HEK293 (cell line): ENCODE data around the gene PROSER3.

Experiments used
- GLIS2 ChIP-seq: fragments of 450-650 bp; formaldehyde crosslinking; IDR thresholded peaks from 2 replicates; pipeline ENCODE4 v1.5.1; 2016; ENCODE audit warnings: missing biosample characterization, missing genetic modification characterization
- KLF1 ChIP-seq: fragments of 450-650 bp; formaldehyde crosslinking; IDR thresholded peaks from 2 replicates; pipeline ENCODE4 v1.5.1; 2016; ENCODE audit warnings: missing biosample characterization, missing genetic modification characterization
- OSR2 ChIP-seq: fragments of 450-650 bp; formaldehyde crosslinking; IDR thresholded peaks from 2 replicates; pipeline ENCODE4 v1.5.1; 2016; ENCODE audit warnings: missing biosample characterization, missing genetic modification characterization
- SETDB1 ChIP-seq: IDR thresholded peaks from one replicate; pipeline ENCODE4 v1.6.1; 2017; ENCODE audit warnings: mild to moderate bottlenecking, low read length, moderate library complexity, mixed read lengths; ENCODE audit not compliant: insufficient read length
- YY1 ChIP-seq: fragments of 450-650 bp; formaldehyde crosslinking; IDR thresholded peaks from 2 replicates; pipeline ENCODE4 v1.5.1; 2018; ENCODE audit warnings: missing biosample characterization, missing genetic modification characterization
- ZBTB1 ChIP-seq: fragments of 450-650 bp; formaldehyde crosslinking; IDR thresholded peaks from 2 replicates; pipeline ENCODE4 v1.5.1; 2016; ENCODE audit warnings: missing biosample characterization, missing genetic modification characterization
- ZNF114 ChIP-seq: fragments of 450-650 bp; formaldehyde crosslinking; IDR thresholded peaks from 2 replicates; pipeline ENCODE4 v1.5.0; 2017; ENCODE audit warnings: missing biosample characterization, missing genetic modification characterization
- ZNF274 ChIP-seq, 2 experiments: fragments of 200-500 bp in 1 of 2; fragments of 450-650 bp in 1 of 2; sonication (Bioruptor generic) in 1 of 2; formaldehyde crosslinking in 1 of 2; IDR thresholded peaks; 2 replicates each; pipeline versions ENCODE4 v1.5.1 to v1.6.1; 2014 to 2016; ENCODE audit warnings: borderline replicate concordance in 1 of 2, inconsistent platforms in 1 of 2, low read length in 1 of 2, missing biosample characterization in 1 of 2, missing genetic modification characterization in 1 of 2
- ZNF350 ChIP-seq: fragments of 450-650 bp; formaldehyde crosslinking; IDR thresholded peaks from 2 replicates; pipeline ENCODE4 v1.5.0; 2017; ENCODE audit warnings: missing biosample characterization, mild to moderate bottlenecking, missing genetic modification characterization
- ZNF785 ChIP-seq: fragments of 450-650 bp; formaldehyde crosslinking; IDR thresholded peaks from 2 replicates; pipeline ENCODE4 v1.5.1; 2016; ENCODE audit warnings: missing biosample characterization, missing genetic modification characterization
- TF ChIP-seq, protein P1 (sequence below): fragments of 450-650 bp; formaldehyde crosslinking; IDR thresholded peaks from 2 replicates; pipeline ENCODE4 v1.5.1; 2016; ENCODE audit warnings: missing biosample characterization, missing genetic modification characterization
- TF ChIP-seq, protein P2 (sequence below): fragments of 450-650 bp; formaldehyde crosslinking; IDR thresholded peaks from 2 replicates; pipeline ENCODE4 v1.5.1; 2016; ENCODE audit warnings: missing biosample characterization, missing genetic modification characterization
- TF ChIP-seq, protein P3 (sequence below): fragments of 450-650 bp; formaldehyde crosslinking; IDR thresholded peaks from 2 replicates; pipeline ENCODE4 v1.5.1; 2017; ENCODE audit warnings: missing biosample characterization, missing genetic modification characterization
- TF ChIP-seq, protein P4 (sequence below): fragments of 450-650 bp; formaldehyde crosslinking; IDR thresholded peaks from 2 replicates; pipeline ENCODE4 v1.5.1; 2016; ENCODE audit warnings: missing biosample characterization, missing genetic modification characterization

DNA sequence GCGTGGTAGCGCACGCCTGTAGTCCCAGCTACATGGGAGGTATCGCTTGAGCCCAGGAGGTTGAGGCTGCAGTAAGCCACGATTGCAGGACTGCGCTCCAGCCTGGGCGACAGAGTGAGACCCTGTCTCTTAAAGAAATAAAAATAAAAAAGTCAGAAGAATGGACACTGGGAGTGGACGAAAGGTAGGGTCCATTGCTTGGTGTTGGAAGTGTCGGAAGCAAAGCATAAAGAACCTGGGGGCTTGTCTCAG is 17.0 kb downstream of the PROSER3 start:
- TF ChIP-seq, protein P1, sequence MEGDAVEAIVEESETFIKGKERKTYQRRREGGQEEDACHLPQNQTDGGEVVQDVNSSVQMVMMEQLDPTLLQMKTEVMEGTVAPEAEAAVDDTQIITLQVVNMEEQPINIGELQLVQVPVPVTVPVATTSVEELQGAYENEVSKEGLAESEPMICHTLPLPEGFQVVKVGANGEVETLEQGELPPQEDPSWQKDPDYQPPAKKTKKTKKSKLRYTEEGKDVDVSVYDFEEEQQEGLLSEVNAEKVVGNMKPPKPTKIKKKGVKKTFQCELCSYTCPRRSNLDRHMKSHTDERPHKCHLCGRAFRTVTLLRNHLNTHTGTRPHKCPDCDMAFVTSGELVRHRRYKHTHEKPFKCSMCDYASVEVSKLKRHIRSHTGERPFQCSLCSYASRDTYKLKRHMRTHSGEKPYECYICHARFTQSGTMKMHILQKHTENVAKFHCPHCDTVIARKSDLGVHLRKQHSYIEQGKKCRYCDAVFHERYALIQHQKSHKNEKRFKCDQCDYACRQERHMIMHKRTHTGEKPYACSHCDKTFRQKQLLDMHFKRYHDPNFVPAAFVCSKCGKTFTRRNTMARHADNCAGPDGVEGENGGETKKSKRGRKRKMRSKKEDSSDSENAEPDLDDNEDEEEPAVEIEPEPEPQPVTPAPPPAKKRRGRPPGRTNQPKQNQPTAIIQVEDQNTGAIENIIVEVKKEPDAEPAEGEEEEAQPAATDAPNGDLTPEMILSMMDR (tag by site-specific recombination): no peak
- TF ChIP-seq, protein P2, sequence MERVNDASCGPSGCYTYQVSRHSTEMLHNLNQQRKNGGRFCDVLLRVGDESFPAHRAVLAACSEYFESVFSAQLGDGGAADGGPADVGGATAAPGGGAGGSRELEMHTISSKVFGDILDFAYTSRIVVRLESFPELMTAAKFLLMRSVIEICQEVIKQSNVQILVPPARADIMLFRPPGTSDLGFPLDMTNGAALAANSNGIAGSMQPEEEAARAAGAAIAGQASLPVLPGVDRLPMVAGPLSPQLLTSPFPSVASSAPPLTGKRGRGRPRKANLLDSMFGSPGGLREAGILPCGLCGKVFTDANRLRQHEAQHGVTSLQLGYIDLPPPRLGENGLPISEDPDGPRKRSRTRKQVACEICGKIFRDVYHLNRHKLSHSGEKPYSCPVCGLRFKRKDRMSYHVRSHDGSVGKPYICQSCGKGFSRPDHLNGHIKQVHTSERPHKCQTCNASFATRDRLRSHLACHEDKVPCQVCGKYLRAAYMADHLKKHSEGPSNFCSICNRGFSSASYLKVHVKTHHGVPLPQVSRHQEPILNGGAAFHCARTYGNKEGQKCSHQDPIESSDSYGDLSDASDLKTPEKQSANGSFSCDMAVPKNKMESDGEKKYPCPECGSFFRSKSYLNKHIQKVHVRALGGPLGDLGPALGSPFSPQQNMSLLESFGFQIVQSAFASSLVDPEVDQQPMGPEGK: no peak
- TF ChIP-seq ZNF274 (IDR thresholded peaks at IDR 0.05; ENCODE audit: low read length) (no peak), ZNF274 (tag by site-specific recombination; IDR thresholded peaks at IDR 0.05; ENCODE audit: borderline replicate concordance) (no peak), GLIS2 (tag by site-specific recombination) (peak; percentile 97), ZNF785 (tag by site-specific recombination) (no peak), YY1 (no peak), ZNF114 (tag by site-specific recombination) (no peak), OSR2 (tag by site-specific recombination) (no peak), ZBTB1 (no peak), SETDB1 (no peak), KLF1 (tag by site-specific recombination) (no peak), ZNF350 (tag by site-specific recombination) (no peak)
- TF ChIP-seq, protein P3, sequence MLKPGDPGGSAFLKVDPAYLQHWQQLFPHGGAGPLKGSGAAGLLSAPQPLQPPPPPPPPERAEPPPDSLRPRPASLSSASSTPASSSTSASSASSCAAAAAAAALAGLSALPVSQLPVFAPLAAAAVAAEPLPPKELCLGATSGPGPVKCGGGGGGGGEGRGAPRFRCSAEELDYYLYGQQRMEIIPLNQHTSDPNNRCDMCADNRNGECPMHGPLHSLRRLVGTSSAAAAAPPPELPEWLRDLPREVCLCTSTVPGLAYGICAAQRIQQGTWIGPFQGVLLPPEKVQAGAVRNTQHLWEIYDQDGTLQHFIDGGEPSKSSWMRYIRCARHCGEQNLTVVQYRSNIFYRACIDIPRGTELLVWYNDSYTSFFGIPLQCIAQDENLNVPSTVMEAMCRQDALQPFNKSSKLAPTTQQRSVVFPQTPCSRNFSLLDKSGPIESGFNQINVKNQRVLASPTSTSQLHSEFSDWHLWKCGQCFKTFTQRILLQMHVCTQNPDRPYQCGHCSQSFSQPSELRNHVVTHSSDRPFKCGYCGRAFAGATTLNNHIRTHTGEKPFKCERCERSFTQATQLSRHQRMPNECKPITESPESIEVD: no peak
- TF ChIP-seq, protein P4, sequence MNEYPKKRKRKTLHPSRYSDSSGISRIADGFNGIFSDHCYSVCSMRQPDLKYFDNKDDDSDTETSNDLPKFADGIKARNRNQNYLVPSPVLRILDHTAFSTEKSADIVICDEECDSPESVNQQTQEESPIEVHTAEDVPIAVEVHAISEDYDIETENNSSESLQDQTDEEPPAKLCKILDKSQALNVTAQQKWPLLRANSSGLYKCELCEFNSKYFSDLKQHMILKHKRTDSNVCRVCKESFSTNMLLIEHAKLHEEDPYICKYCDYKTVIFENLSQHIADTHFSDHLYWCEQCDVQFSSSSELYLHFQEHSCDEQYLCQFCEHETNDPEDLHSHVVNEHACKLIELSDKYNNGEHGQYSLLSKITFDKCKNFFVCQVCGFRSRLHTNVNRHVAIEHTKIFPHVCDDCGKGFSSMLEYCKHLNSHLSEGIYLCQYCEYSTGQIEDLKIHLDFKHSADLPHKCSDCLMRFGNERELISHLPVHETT (tag by site-specific recombination): no peak
